Mesenchymal stem cell (in vitro differentiated cells and primary cell): Measurements from ENCODE around the gene COQ2.

Experiments
- DNase-seq: peaks from one replicate; pipeline ENCODE4 v3.0.0-alpha.2; 2013
- H2AFZ ChIP-seq: one replicate; pipeline ENCODE4 v1.6.1; 2013; ENCODE audit warnings: low read depth, mild to moderate bottlenecking, control low read depth, inconsistent platforms, low read length, moderate library complexity
- H2AK5ac ChIP-seq: 2 replicates; pipeline ENCODE4 v1.6.1; 2013; ENCODE audit warnings: low read length, moderate library complexity, mild to moderate bottlenecking, inconsistent platforms; ENCODE audit not compliant: severe bottlenecking
- H2BK120ac ChIP-seq: one replicate; pipeline ENCODE4 v1.6.1; 2013; ENCODE audit warnings: low read depth, mild to moderate bottlenecking, inconsistent platforms, low read length, moderate library complexity
- H2BK12ac ChIP-seq, 2 experiments: one replicate each; pipeline ENCODE4 v1.6.1; 2013; ENCODE audit warnings: inconsistent platforms in 2 of 2, low read length in 2 of 2, mild to moderate bottlenecking in 2 of 2, moderate library complexity in 2 of 2, control low read depth in 1 of 2
- H2BK15ac ChIP-seq: one replicate; pipeline ENCODE4 v1.6.1; 2013; ENCODE audit warnings: mild to moderate bottlenecking, low read depth, inconsistent platforms; ENCODE audit not compliant: poor library complexity, severe bottlenecking
- H2BK5ac ChIP-seq: 2 replicates; pipeline ENCODE4 v1.6.1; 2013; ENCODE audit warnings: low read depth, mild to moderate bottlenecking, low read length, control low read depth, inconsistent platforms; ENCODE audit not compliant: poor library complexity, severe bottlenecking
- H3K14ac ChIP-seq, 2 experiments: one replicate each; pipeline ENCODE4 v1.6.1; 2013; ENCODE audit warnings: inconsistent platforms in 2 of 2, low read length in 2 of 2, control low read depth in 1 of 2, mild to moderate bottlenecking in 1 of 2, moderate library complexity in 1 of 2
- H3K18ac ChIP-seq, 2 experiments: one replicate each; pipeline ENCODE4 v1.6.1; 2013; ENCODE audit warnings: inconsistent platforms in 2 of 2, low read length in 2 of 2, control low read depth in 1 of 2, low read depth in 1 of 2, mild to moderate bottlenecking in 1 of 2
- H3K23ac ChIP-seq, 2 experiments: one replicate each; pipeline ENCODE4 v1.6.1; 2013; ENCODE audit warnings: inconsistent platforms in 2 of 2, low read length in 2 of 2, mild to moderate bottlenecking in 2 of 2, moderate library complexity in 2 of 2, control low read depth in 1 of 2
- H3K27ac ChIP-seq: 2 replicates; pipeline ENCODE4 v1.5.1; 2013; ENCODE audit warnings: mild to moderate bottlenecking, moderate library complexity, low read length, control low read depth, inconsistent platforms; ENCODE audit not compliant: poor library complexity, severe bottlenecking
- H3K27me3 ChIP-seq, 2 experiments: 2 replicates each; pipeline versions ENCODE4 v1.6.1 to v1.7.0; 2013; ENCODE audit warnings: low read length in 2 of 2, mild to moderate bottlenecking in 2 of 2, moderate library complexity in 2 of 2, control low read depth in 1 of 2, inconsistent platforms in 1 of 2; ENCODE audit not compliant: control insufficient read depth in 1 of 2, insufficient read depth in 1 of 2
- H3K36me3 ChIP-seq, 2 experiments: 2 replicates each; pipeline versions ENCODE4 v1.6.1 to v1.7.0; 2013; ENCODE audit warnings: low read length in 2 of 2, control low read depth in 1 of 2, inconsistent platforms in 1 of 2, low read depth in 1 of 2, mild to moderate bottlenecking in 1 of 2; ENCODE audit not compliant: insufficient read depth in 2 of 2, control insufficient read depth in 1 of 2
- H3K4ac ChIP-seq, 2 experiments: one replicate each; pipeline ENCODE4 v1.6.1; 2013; ENCODE audit warnings: inconsistent platforms in 2 of 2, low read length in 2 of 2, mild to moderate bottlenecking in 2 of 2, moderate library complexity in 2 of 2, control low read depth in 1 of 2, low read depth in 1 of 2
- H3K4me1 ChIP-seq: 2 replicates; pipeline ENCODE4 v1.6.1; 2013; ENCODE audit warnings: low read depth, low read length, control low read depth; ENCODE audit not compliant: control insufficient read depth, insufficient read depth
- H3K4me2 ChIP-seq: 2 replicates; pipeline ENCODE4 v1.6.1; 2013; ENCODE audit warnings: low read length, mild to moderate bottlenecking, inconsistent platforms; ENCODE audit not compliant: poor library complexity, severe bottlenecking
- H3K4me3 ChIP-seq, 2 experiments: 2 replicates each; pipeline versions ENCODE4 v1.5.1 to v1.7.0; 2013; ENCODE audit warnings: low read length in 2 of 2, mild to moderate bottlenecking in 2 of 2, control low read depth in 1 of 2, low read depth in 1 of 2; ENCODE audit not compliant: insufficient read depth in 1 of 2
- H3K79me1 ChIP-seq: replicated peaks from 2 replicates; pipeline ENCODE4 v1.6.1; 2013; ENCODE audit warnings: mild to moderate bottlenecking, control low read depth, low read length, inconsistent platforms; ENCODE audit not compliant: poor library complexity, severe bottlenecking
- H3K9ac ChIP-seq: 2 replicates; pipeline ENCODE4 v1.7.0; 2013; ENCODE audit warnings: mild to moderate bottlenecking, low read length, moderate library complexity
- H3K9me3 ChIP-seq: 2 replicates; pipeline ENCODE4 v1.7.0; 2013; ENCODE audit warnings: mild to moderate bottlenecking, low read length; ENCODE audit not compliant: control insufficient read depth
- H4K8ac ChIP-seq: one replicate; pipeline ENCODE4 v1.6.1; 2013; ENCODE audit warnings: inconsistent platforms, mild to moderate bottlenecking, low read length, moderate library complexity
- H4K91ac ChIP-seq: one replicate; pipeline ENCODE4 v1.6.1; 2013; ENCODE audit warnings: mild to moderate bottlenecking, low read length, inconsistent platforms
- WGBS: methylation state at CpG from one replicate; pipeline ENCODE4 v1.1.7; 2013; ENCODE audit warnings: mixed read lengths; 5-methylcytosine and 5-hydroxymethylcytosine counted together

Gene COQ2

GRCh38 chr4:83262682-83263081 is 21.9 kb downstream of the COQ2 start:
- Histone ChIP-seq H3K4me3 (no peak overlapping the region), H3K14ac (no peak overlapping the region), H3K27me3 (no peaks in the 10 kb centered on the region), H2AFZ (no peak overlapping the region), H3K4me2 (no peak overlapping the region), H3K27ac (no peak overlapping the region), H2AK5ac (no peak overlapping the region), H3K79me1 (no peaks in the 10 kb centered on the region), H3K4ac (no peak overlapping the region), H2BK120ac (no peak overlapping the region), H3K9me3 (no peaks in the 10 kb centered on the region), H2BK15ac (no peak overlapping the region), H2BK5ac (no peak overlapping the region), H3K4me1 (peaks cover 8% of the 10 kb centered on the region), H4K8ac (no peak overlapping the region), H3K23ac (no peak overlapping the region), H3K18ac (no peak overlapping the region), H2BK12ac (no peak overlapping the region), H4K91ac (no peak overlapping the region), H3K36me3 (peaks cover 0 to 19% of the 10 kb centered on the region in 2 experiments), H3K9ac (no peak overlapping the region)
- DNase-seq, result no peak
- WGBS, result 100% methylated on average over 2 of the region's 2 CpGs

GRCh38 chr4:83261307-83261706 is 23.3 kb downstream of the COQ2 start:
- Histone ChIP-seq H2AK5ac (peak overlapping the region; percentile 21), H3K18ac (no peak overlapping the region), H3K79me1 (no peaks in the 10 kb centered on the region), H3K27me3 (no peaks in the 10 kb centered on the region), H3K4me1 (peaks cover 7% of the 10 kb centered on the region), H4K91ac (no peak overlapping the region), H4K8ac (no peak overlapping the region), H3K9me3 (no peaks in the 10 kb centered on the region), H3K4me3 (no peak overlapping the region), H2AFZ (no peak overlapping the region), H2BK12ac (no peak overlapping the region), H3K14ac (no peak overlapping the region), H2BK120ac (no peak overlapping the region), H3K4ac (no peak overlapping the region), H3K4me2 (no peak overlapping the region), H3K23ac (no peak overlapping the region), H3K36me3 (peaks cover 0 to 17% of the 10 kb centered on the region in 2 experiments), H2BK5ac (no peak overlapping the region), H3K27ac (no peak overlapping the region), H2BK15ac (no peak overlapping the region), H3K9ac (no peak overlapping the region)
- DNase-seq, result no peak
- WGBS, result 97% methylated on average over 5 of the region's 5 CpGs

- no peak for DNase-seq
- no peak overlapping the region for H4K91ac ChIP-seq
- no peak overlapping the region for H3K4me3 ChIP-seq
- H3K14ac ChIP-seq, result no peak overlapping the region
- H3K27me3 ChIP-seq, result no peaks in the 10 kb centered on the region
- no peak overlapping the region for H3K4me2 ChIP-seq
- H3K36me3 ChIP-seq, result peaks cover 0 to 17% of the 10 kb centered on the region in 2 experiments
- no peak overlapping the region for H2BK12ac ChIP-seq
- no peak overlapping the region for H3K18ac ChIP-seq
- H3K23ac ChIP-seq, result no peak overlapping the region
- peaks cover 11% of the 10 kb centered on the region for H3K4me1 ChIP-seq
- no peak overlapping the region for H2AFZ ChIP-seq
- no peak overlapping the region for H3K4ac ChIP-seq
- H3K79me1 ChIP-seq, result no peaks in the 10 kb centered on the region
- WGBS, result no CpG with 5 or more reads among the region's 1 CpG
- no peak overlapping the region for H2BK15ac ChIP-seq
- H3K27ac ChIP-seq, result no peak overlapping the region
- peak overlapping the region; percentile 37 for H3K9ac ChIP-seq
- H2AK5ac ChIP-seq, result no peak overlapping the region
- H2BK5ac ChIP-seq, result no peak overlapping the region
- no peak overlapping the region for H2BK120ac ChIP-seq
- H3K9me3 ChIP-seq, result no peaks in the 10 kb centered on the region
- no peak overlapping the region for H4K8ac ChIP-seq
Observed at GRCh38 chr4:83259586-83259985, 25.0 kb downstream of the COQ2 start.

- H2BK15ac ChIP-seq, result no peak overlapping the region
- no peak for DNase-seq
- H4K91ac ChIP-seq, result no peak overlapping the region
- no peaks in the 10 kb centered on the region for H3K27me3 ChIP-seq
- no peak overlapping the region for H3K4me3 ChIP-seq
- no peak overlapping the region for H3K4me2 ChIP-seq
- H2AFZ ChIP-seq, result no peak overlapping the region
- peak overlapping the region in 1 of 2 experiments; percentile 44 for H2BK12ac ChIP-seq
- no peak overlapping the region for H3K23ac ChIP-seq
- H2BK120ac ChIP-seq, result no peak overlapping the region
- H3K27ac ChIP-seq, result no peak overlapping the region
- H2BK5ac ChIP-seq, result no peak overlapping the region
- no peaks in the 10 kb centered on the region for H3K79me1 ChIP-seq
- H3K9me3 ChIP-seq, result no peaks in the 10 kb centered on the region
- H3K36me3 ChIP-seq, result peaks cover 0 to 17% of the 10 kb centered on the region in 2 experiments
- H3K14ac ChIP-seq, result no peak overlapping the region
- H2AK5ac ChIP-seq, result no peak overlapping the region
- peaks cover 11% of the 10 kb centered on the region for H3K4me1 ChIP-seq
- H3K9ac ChIP-seq, result peak overlapping the region; percentile 21
- H3K18ac ChIP-seq, result no peak overlapping the region
- no peak overlapping the region for H4K8ac ChIP-seq
- no peak overlapping the region for H3K4ac ChIP-seq
Observed at GRCh38 chr4:83258461-83258860, 26.1 kb downstream of the COQ2 start.
